Tibial artery (tissue), 4 donors: ENCODE data around the gene ZCCHC10.

Source experiments
- DNase-seq, 2 donors: peaks; one replicate each; pipeline ENCODE4 v3.0.0-alpha.2; 2019
- H3K27ac ChIP-seq, 2 donors: fragments of 200-600 bp; sonication (generic) in 1 of 2; 1 replicate in 1 of 2; 2 replicates in 1 of 2; pipeline ENCODE4 v1.5.1; 2018 to 2019; ENCODE audit warnings: mild to moderate bottlenecking in 1 of 2
- H3K27me3 ChIP-seq, 2 donors: fragments of 200-600 bp; sonication (generic) in 1 of 2; one replicate each; pipeline versions ENCODE4 v1.5.1 to v1.6.0; 2016 to 2019
- H3K36me3 ChIP-seq, 3 donors: fragments of 200-600 bp; sonication (generic) in 2 of 3; one replicate each; pipeline ENCODE4 v1.5.1; 2016 to 2019; ENCODE audit warnings: mild to moderate bottlenecking in 2 of 3
- H3K4me1 ChIP-seq, 4 donors: fragments of 200-600 bp; sonication (generic) in 2 of 4; 1 replicate in 3 of 4; 2 replicates in 1 of 4; pipeline ENCODE4 v1.5.1; 2016 to 2019
- H3K4me3 ChIP-seq, 2 donors: fragments of 200-600 bp; sonication (generic) in 1 of 2; 1 replicate in 1 of 2; 2 replicates in 1 of 2; pipeline ENCODE4 v1.5.1; 2018 to 2019; ENCODE audit warnings: mild to moderate bottlenecking in 2 of 2
- H3K9me3 ChIP-seq, 3 donors: fragments of 200-600 bp; sonication (generic) in 1 of 3; one replicate each; pipeline ENCODE4 v1.5.1; 2016 to 2019
- CTCF ChIP-seq, 2 experiments: fragments of 200-600 bp in 1 of 2; fragments of 450-650 bp in 1 of 2; IDR thresholded peaks; one replicate each; pipeline ENCODE4 v1.5.1; 2017 to 2019; ENCODE audit warnings: antibody characterized with exemption in 2 of 2, mild to moderate bottlenecking in 1 of 2, moderate library complexity in 1 of 2
- intact Hi-C: fragments of 100-400 bp; cut with DNase I; formaldehyde crosslinking; loops from one replicate; pipeline ENCODE4 v1.15.0; 2023; ENCODE audit warnings: low total_unique reads

The ZCCHC10 gene

DNA sequence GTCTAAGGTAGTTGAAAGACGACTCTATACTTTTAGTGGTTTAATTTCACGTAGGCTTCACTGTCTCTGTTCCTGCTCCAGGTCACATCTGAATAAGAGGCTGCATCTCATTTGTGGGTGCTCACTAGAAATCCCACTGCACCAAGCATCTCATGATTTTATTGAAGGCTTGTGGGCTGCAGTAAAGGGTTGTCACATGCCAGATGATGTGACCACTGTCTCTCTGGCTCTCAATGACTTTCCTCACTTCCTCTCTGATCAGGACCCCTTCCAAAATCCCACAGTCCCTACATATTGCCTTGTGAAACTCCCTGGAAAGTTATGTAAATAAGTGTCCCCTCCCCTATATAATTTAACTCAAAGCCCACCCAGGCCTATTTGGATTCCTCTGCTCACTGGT, 8.9 kb upstream of the ZCCHC10 start:
- Histone ChIP-seq H3K9me3 (no peaks in the 10 kb centered on the region), H3K27ac (no peak overlapping the region), H3K36me3 (no peaks in the 10 kb centered on the region), H3K4me3 (no peak overlapping the region), H3K4me1 (peaks cover 0 to 6% (median 0%) of the 10 kb centered on the region in 4 donors), H3K27me3 (no peaks in the 10 kb centered on the region)
- no peak for DNase-seq
- no peak for TF ChIP-seq CTCF (IDR thresholded peaks at IDR 0.05)
- intact Hi-C loops: no loop called here

DNA sequence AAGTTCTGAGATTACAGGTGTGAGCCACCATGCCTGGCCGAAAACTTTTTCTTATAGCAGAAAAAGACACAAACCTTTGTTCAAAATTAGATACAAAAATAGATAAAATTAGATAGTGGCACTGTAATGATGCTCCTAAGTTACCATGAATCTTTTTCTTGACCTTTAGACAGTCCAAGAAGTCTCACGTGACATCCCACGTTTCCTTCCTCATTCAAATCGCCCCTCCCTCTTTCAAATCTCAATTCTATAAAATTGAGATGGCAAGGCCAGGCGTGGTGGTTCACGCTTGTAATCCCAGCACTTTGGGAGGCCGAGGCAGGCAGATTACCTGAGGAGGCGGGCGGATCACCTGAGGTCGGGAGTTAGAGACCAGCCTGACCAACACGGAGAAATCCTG, 7.7 kb upstream of the ZCCHC10 start:
- H3K27ac ChIP-seq: no peak overlapping the region
- intact Hi-C loops: no loop called here
- H3K9me3 ChIP-seq: no peaks in the 10 kb centered on the region
- no peak overlapping the region for H3K4me3 ChIP-seq
- DNase-seq: no peak
- peaks cover 0 to 16% (median 0%) of the 10 kb centered on the region in 4 donors for H3K4me1 ChIP-seq
- H3K27me3 ChIP-seq: no peaks in the 10 kb centered on the region
- TF ChIP-seq CTCF (IDR thresholded peaks at IDR 0.05): no peak
- no peaks in the 10 kb centered on the region for H3K36me3 ChIP-seq

GRCh38 chr5:133032852-133033742, 6.7 kb upstream of the ZCCHC10 start:
- Histone ChIP-seq H3K4me1 (peaks cover 0 to 25% (median 0%) of the 10 kb centered on the region in 4 donors), H3K36me3 (no peaks in the 10 kb centered on the region), H3K27ac (no peak overlapping the region), H3K4me3 (no peak overlapping the region), H3K9me3 (no peaks in the 10 kb centered on the region), H3K27me3 (no peaks in the 10 kb centered on the region)
- intact Hi-C loops: no loop called here
- no peak for DNase-seq
- TF ChIP-seq CTCF (IDR thresholded peaks at IDR 0.05): no peak

DNA sequence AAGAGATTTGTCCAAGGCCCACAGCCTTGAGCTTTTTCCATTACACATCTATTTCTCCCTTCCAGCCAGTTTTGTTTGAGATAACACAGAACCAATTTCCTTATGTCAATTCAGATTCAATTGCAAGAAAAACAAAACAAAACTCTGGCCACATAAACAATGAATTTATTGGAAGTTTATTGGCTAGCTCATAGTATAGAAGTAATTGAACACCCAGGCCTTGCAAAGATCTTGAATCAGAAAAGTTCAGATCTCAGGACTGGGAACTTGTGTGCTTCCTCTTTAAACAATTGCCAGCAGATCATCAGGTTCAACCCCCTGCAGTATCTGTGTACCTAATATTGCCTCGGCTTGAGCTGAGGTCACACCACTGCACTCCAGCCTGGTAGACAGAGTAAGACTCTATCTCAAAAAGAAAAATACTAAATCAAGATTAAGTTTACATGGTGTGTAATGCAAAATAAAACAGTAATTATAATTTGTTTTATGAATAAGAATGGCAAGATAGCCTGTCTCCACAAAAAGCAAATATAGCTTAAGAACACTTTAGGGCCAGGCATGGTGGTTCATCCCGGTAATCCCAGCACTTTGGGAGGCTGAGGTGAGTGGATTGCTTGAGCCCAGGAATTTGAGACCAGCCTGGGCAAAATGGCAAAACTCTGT, 4.1 kb upstream of the ZCCHC10 start:
- Histone ChIP-seq H3K4me3 (no peak overlapping the region), H3K9me3 (no peaks in the 10 kb centered on the region), H3K27ac (peak overlapping the region in 1 of 2 donors; percentile 64), H3K27me3 (no peaks in the 10 kb centered on the region), H3K4me1 (peaks cover 0 to 34% (median 4%) of the 10 kb centered on the region in 4 donors), H3K36me3 (no peaks in the 10 kb centered on the region)
- TF ChIP-seq CTCF (IDR thresholded peaks at IDR 0.05): no peak
- DNase-seq: no peak
- intact Hi-C loops: no loop called here

GRCh38 chr5:133029416-133029815, 3.1 kb upstream of the ZCCHC10 start:
- Histone ChIP-seq H3K27me3 (no peaks in the 10 kb centered on the region), H3K4me1 (peaks cover 0 to 45% (median 11%) of the 10 kb centered on the region in 4 donors), H3K36me3 (no peaks in the 10 kb centered on the region), H3K9me3 (no peaks in the 10 kb centered on the region), H3K4me3 (no peak overlapping the region), H3K27ac (peak overlapping the region; percentile 22 to 64)
- DNase-seq: no peak
- TF ChIP-seq CTCF (IDR thresholded peaks at IDR 0.05): no peak
- intact Hi-C loops: loop anchor here (10.0 kb wide), 1 partner anchor 65 kb away; the partner anchor contains the start of gene AFF4
